ENCODE measurements around the gene NTRK2.

NTRK2 gene

GRCh38 chr9:84874596-84874995 is 205.1 kb downstream of the NTRK2 start:
- no peak for TF ChIP-seq CTCF (IDR thresholded peaks at IDR 0.05; ENCODE audit: extremely low read depth, missing control alignments)
- DNase-seq (ENCODE audit: low spot score), result no peak

GRCh38 chr9:84875193-84875592 is 205.7 kb downstream of the NTRK2 start:
- TF ChIP-seq CTCF (IDR thresholded peaks at IDR 0.05; ENCODE audit: extremely low read depth, missing control alignments), result no peak
- no peak for DNase-seq (ENCODE audit: low spot score)

GRCh38 chr9:84879631-84880030 is 210.1 kb downstream of the NTRK2 start:
- no peak for DNase-seq (ENCODE audit: low spot score)
- TF ChIP-seq CTCF (IDR thresholded peaks at IDR 0.05; ENCODE audit: extremely low read depth, missing control alignments), result no peak

- no peak for DNase-seq (ENCODE audit: low spot score)
- no peak for TF ChIP-seq CTCF (IDR thresholded peaks at IDR 0.05; ENCODE audit: extremely low read depth, missing control alignments)
Observed at GRCh38 chr9:84880835-84881234, 211.3 kb downstream of the NTRK2 start.

- DNase-seq (ENCODE audit: low spot score), result no peak
- TF ChIP-seq CTCF (IDR thresholded peaks at IDR 0.05; ENCODE audit: extremely low read depth, missing control alignments), result no peak
Observed at GRCh38 chr9:84886866-84887265, 217.3 kb downstream of the NTRK2 start.

- DNase-seq (ENCODE audit: low spot score), result no peak
- TF ChIP-seq CTCF (IDR thresholded peaks at IDR 0.05; ENCODE audit: extremely low read depth, missing control alignments), result no peak
Observed at GRCh38 chr9:84891924-84892323, 222.4 kb downstream of the NTRK2 start.

GRCh38 chr9:84893419-84894128 is 224.0 kb downstream of the NTRK2 start:
- no peak for DNase-seq (ENCODE audit: low spot score)
- TF ChIP-seq CTCF (IDR thresholded peaks at IDR 0.05; ENCODE audit: extremely low read depth, missing control alignments), result no peak

Data from GM20000 (cell line).